ENCODE data around the gene DNLZ. TPM values are rescaled to one million over a fixed set of nuclear protein-coding genes. Genes with fewer than 3 reads are reported as not detected.
A peak's percentile ranks its signal among the peaks of the same experiment; 100 is the strongest.

The DNLZ gene
- total and polyA plus RNA-seq, 10 donors: 15.8 to 29.8 (median 22.3) TPM

DNA sequence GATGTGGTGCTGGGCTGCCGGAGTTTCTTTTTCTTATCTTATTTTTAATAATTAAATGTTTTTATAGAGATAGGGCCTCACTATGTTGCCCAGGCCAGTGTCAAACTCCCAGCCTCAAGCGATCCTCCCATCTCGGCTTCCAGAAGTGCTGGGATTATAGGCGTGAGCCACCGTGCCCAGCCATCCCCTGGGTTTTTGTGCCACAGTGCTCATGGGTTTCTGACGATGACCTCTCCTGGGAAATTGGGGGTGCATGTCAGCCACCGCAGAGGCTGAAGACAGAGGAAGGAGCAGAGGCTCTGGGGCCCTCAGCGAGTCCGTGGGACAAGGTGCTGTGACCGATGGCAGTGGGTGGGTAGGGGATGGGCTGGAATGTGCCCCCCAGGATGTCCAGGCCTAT is 21.8 kb downstream of the DNLZ start:
- H3K27me3 ChIP-seq (replicated peaks in 1 of 7): no peaks in the 10 kb centered on the region
- TF ChIP-seq POLR2AphosphoS5 (IDR thresholded peaks at IDR 0.05) (no peak), POLR2A (IDR thresholded peaks at IDR 0.05) (no peak)
- TF ChIP-seq, protein P1, sequence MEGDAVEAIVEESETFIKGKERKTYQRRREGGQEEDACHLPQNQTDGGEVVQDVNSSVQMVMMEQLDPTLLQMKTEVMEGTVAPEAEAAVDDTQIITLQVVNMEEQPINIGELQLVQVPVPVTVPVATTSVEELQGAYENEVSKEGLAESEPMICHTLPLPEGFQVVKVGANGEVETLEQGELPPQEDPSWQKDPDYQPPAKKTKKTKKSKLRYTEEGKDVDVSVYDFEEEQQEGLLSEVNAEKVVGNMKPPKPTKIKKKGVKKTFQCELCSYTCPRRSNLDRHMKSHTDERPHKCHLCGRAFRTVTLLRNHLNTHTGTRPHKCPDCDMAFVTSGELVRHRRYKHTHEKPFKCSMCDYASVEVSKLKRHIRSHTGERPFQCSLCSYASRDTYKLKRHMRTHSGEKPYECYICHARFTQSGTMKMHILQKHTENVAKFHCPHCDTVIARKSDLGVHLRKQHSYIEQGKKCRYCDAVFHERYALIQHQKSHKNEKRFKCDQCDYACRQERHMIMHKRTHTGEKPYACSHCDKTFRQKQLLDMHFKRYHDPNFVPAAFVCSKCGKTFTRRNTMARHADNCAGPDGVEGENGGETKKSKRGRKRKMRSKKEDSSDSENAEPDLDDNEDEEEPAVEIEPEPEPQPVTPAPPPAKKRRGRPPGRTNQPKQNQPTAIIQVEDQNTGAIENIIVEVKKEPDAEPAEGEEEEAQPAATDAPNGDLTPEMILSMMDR (IDR thresholded peaks at IDR 0.05 in 8 of 11, conservative IDR thresholded peaks at IDR 0.05 in 3 of 11): no peak
- 69 to 93% (median 85%) methylated on average over 10 of the region's 10 CpGs for WGBS, 5 donors
- intact Hi-C loops (cut with DNase I; ENCODE audit: low total_unique reads): no loop called here
- peak overlapping the region in 3 of 8 donors; percentile 74 to 83 (median 83) for H3K27ac ChIP-seq
- no peaks in the 10 kb centered on the region for H3K9me3 ChIP-seq
- peaks cover 18 to 60% (median 45%) of the 10 kb centered on the region in 6 donors for H3K4me1 ChIP-seq
- DNase-seq: no peak
- peaks cover 0 to 19% (median 4%) of the 10 kb centered on the region in 6 donors for H3K36me3 ChIP-seq
- H3K4me3 ChIP-seq: peak overlapping the region in 1 of 8 donors; percentile 46

DNA sequence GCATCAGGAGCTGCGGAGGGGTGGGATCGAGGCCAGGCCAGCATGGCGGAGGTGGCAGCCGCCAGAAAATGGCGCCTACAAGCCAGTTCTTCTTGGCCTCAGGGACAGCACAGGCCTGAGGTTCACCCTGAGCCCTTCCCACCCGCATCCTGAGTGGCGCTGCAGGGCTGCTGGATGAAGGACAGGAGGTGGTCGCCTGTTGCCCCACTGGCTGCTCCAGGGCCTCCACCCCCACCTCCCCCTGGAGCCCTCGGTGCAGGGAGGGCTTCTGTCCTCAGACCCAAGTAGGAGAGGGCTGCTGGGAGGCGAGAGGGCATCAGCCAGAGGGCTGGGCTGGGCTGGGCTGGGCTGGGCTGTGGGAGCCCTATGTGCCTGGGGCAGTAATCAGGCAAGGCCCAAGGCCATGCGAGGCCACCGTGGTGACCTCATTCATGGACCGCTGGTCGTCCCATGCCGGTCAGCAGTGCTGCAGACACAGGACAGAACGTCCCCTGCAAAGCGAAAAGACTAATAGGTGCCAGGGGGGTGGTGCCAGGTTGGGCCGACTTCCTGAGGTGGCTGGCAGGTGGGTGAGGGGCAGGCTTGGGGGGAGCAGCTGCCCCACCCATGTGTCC is 22.4 kb downstream of the DNLZ start:
- intact Hi-C loops (cut with DNase I; ENCODE audit: low total_unique reads): no loop called here
- Histone ChIP-seq H3K4me3 (no peak overlapping the region), H3K27ac (no peak overlapping the region), H3K4me1 (peaks cover 15 to 54% (median 40%) of the 10 kb centered on the region in 6 donors), H3K36me3 (peaks cover 0 to 24% (median 4%) of the 10 kb centered on the region in 6 donors), H3K27me3 (replicated peaks in 1 of 7) (no peaks in the 10 kb centered on the region), H3K9me3 (no peaks in the 10 kb centered on the region)
- WGBS, 5 donors: 86 to 91% (median 89%) methylated on average over 14 to 18 of the region's 18 CpGs
- TF ChIP-seq POLR2AphosphoS5 (IDR thresholded peaks at IDR 0.05): peak in 1 of 3 donors; percentile 29
- TF ChIP-seq, protein P1 (IDR thresholded peaks at IDR 0.05 in 8 of 11, conservative IDR thresholded peaks at IDR 0.05 in 3 of 11): no peak
- no peak for DNase-seq

DNA sequence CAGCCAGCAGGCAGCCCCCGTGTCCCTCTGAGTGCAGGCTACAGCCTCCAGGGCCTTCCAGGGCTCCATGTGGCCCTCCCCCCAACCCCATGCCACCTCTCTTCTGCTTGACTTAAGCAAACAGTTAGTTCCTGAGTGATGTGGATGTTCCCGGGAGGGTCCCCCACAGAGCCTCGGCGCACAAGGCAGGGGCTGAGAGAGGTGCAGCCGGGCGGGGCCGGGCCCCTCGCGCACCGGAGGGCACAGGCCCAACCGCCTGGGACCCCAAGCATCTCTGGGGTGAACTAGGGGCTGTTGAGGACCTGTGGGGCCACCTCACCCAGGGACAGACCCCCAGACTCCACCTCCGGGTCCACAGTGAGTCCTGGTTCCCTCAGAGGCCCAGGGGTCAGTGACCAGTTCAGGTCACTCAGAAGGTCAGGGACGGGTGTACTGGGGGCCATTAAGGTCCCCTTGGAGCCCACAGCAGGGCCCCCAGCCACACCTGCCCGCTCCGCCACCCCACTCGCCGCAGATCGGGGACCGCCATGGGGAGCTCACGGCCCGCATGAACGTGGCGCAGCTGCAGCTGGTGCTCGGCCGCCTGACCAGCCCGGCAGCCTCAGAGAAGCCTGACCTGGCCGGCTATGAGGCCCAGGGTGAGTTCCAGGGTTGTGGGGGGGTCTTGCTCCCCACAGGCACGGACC is 23.0 kb downstream of the DNLZ start:
- no peak for DNase-seq

DNA sequence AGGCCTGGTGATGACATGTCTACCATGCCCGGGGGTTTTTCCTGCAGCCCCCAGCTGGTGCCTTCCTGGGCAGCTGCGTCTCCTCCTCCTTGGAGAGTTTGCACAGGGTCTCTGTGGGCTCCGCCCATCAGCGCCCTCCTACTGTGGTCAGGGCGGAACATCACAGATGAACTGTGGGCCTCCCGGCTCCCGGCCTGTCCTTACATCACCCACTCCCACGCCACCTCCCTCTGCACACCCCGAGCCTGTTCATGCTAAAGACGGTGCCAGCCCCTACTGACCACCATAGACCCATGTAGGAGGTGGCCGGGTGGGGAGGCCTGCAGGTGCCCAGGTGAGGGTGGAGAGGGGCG is 23.6 kb downstream of the DNLZ start:
- DNase-seq: no peak
- no peaks in the 10 kb centered on the region for H3K27me3 ChIP-seq (replicated peaks in 1 of 7)
- H3K4me3 ChIP-seq: no peak overlapping the region
- peaks cover 12 to 42% (median 29%) of the 10 kb centered on the region in 6 donors for H3K4me1 ChIP-seq
- no peak overlapping the region for H3K27ac ChIP-seq
- TF ChIP-seq POLR2A (IDR thresholded peaks at IDR 0.05) (no peak), POLR2AphosphoS5 (IDR thresholded peaks at IDR 0.05) (no peak)
- TF ChIP-seq, protein P1 (IDR thresholded peaks at IDR 0.05 in 8 of 11, conservative IDR thresholded peaks at IDR 0.05 in 3 of 11): no peak
- intact Hi-C loops (cut with DNase I; ENCODE audit: low total_unique reads): no loop called here
- H3K9me3 ChIP-seq: no peaks in the 10 kb centered on the region
- H3K36me3 ChIP-seq: peaks cover 0 to 25% (median 4%) of the 10 kb centered on the region in 6 donors
- 81 to 91% (median 87%) methylated on average over 9 to 12 of the region's 12 CpGs for WGBS, 5 donors

More for the DNA sequence above, 23.0 kb downstream of the DNLZ start:
- TF ChIP-seq POLR2AphosphoS5 (IDR thresholded peaks at IDR 0.05) (no peak), POLR2A (IDR thresholded peaks at IDR 0.05) (no peak)
- TF ChIP-seq, protein P1 (IDR thresholded peaks at IDR 0.05 in 8 of 11, conservative IDR thresholded peaks at IDR 0.05 in 3 of 11): no peak
- Histone ChIP-seq H3K9me3 (no peaks in the 10 kb centered on the region), H3K27ac (no peak overlapping the region), H3K4me1 (peaks cover 13 to 48% (median 34%) of the 10 kb centered on the region in 6 donors), H3K4me3 (no peak overlapping the region), H3K36me3 (peaks cover 0 to 25% (median 4%) of the 10 kb centered on the region in 6 donors), H3K27me3 (replicated peaks in 1 of 7) (no peaks in the 10 kb centered on the region)
- intact Hi-C loops (cut with DNase I; ENCODE audit: low total_unique reads): no loop called here
- WGBS, 5 donors: 91 to 96% (median 93%) methylated on average over 18 to 28 of the region's 28 CpGs

All from spleen (tissue), 11 donors.